Right lobe of liver (tissue), 6 donors: ENCODE measurements around the gene ZDHHC12. TPM values are rescaled to one million over a fixed set of nuclear protein-coding genes. Genes with fewer than 3 reads are reported as not detected.

Experiments used
- ATAC-seq, 4 donors: fragments of 200-7000 bp; cut with Tn5 transposase; one replicate each; pipeline ENCODE4 v1.9.1; 2020; ENCODE audit warnings: mild to moderate bottlenecking in 4 of 4, moderate library complexity in 4 of 4
- DNase-seq, 3 donors: peaks; one replicate each; pipeline ENCODE4 v3.0.0-alpha.2; 2020
- H3K27ac ChIP-seq, 3 donors: fragments of 200-600 bp; one replicate each; pipeline ENCODE4 v1.8.0; 2022
- H3K27me3 ChIP-seq, 2 donors: fragments of 200-600 bp; one replicate each; pipeline ENCODE4 v1.8.0; 2022
- H3K36me3 ChIP-seq, 4 donors: fragments of 200-600 bp; sonication (generic) in 1 of 4; one replicate each; pipeline versions ENCODE4 v1.5.1 to v1.8.0; 2017 to 2022; ENCODE audit warnings: control low read depth in 1 of 4
- H3K4me1 ChIP-seq, 4 donors: fragments of 200-600 bp; sonication (generic) in 1 of 4; one replicate each; pipeline versions ENCODE4 v1.5.1 to v1.8.0; 2017 to 2022; ENCODE audit warnings: control low read depth in 1 of 4
- H3K4me3 ChIP-seq, 3 donors: fragments of 200-600 bp; one replicate each; pipeline ENCODE4 v1.8.0; 2022
- H3K9me3 ChIP-seq, 4 donors: fragments of 200-600 bp; sonication (generic) in 1 of 4; one replicate each; pipeline versions ENCODE4 v1.5.1 to v1.8.0; 2017 to 2022; ENCODE audit warnings: control low read depth in 1 of 4
- CTCF ChIP-seq, 4 donors: fragments of 200-600 bp in 3 of 4; fragments of 450-650 bp in 1 of 4; IDR thresholded peaks; one replicate each; pipeline versions ENCODE4 v1.5.1 to v1.8.0; 2016 to 2022; ENCODE audit warnings: antibody characterized with exemption in 4 of 4, mild to moderate bottlenecking in 2 of 4
- POLR2A ChIP-seq: fragments of 450-650 bp; IDR thresholded peaks from one replicate; pipeline ENCODE4 v1.6.1; 2017; ENCODE audit warnings: antibody characterized with exemption, mild to moderate bottlenecking
- WGBS: methylation state at CpG from one replicate; pipeline ENCODE4 v1.1.6; 2018; ENCODE audit warnings: low coverage, low lambda C conversion rate; ENCODE audit not compliant: insufficient coverage; ENCODE audit errors: missing lambda C conversion rate; 5-methylcytosine and 5-hydroxymethylcytosine counted together
- intact Hi-C, 2 donors: fragments of 100-400 bp; cut with DNase I; formaldehyde crosslinking; loops; one replicate each; pipeline versions ENCODE4 v1.11.2 to v1.14.1; 2022
- total RNA-seq, 6 experiments: library from RNA; depleted of rRNA in 2 of 6; stranded (reverse); fragments of >200 nt in 2 of 6; fragmentation: NEBNext Ultra II Directional in 3 of 6; extraction: Animal tissue kit (Norgen Biotek cat#: 25700) in 3 of 6; gene quantifications; one replicate each; pipeline versions ENCODE4 v1.1.0 to v1.2.4, GENCODE V29; 2016 to 2023
- donor health status: DM: no; HTN: yes; CAD: no.
- donor health status: DM: no; HTN: no; CAD: no.
- donor health status: DM: no; HTN: no; CAD: no.
- donor health status: DM: no; HTN: yes; CAD: no.
- donor health status: DM: no; HTN: yes; CAD: no.

ZDHHC12 gene
- total RNA-seq, 6 experiments from 2014 or later: 14.1 to 46.1 (median 22.7) TPM

- H3K4me1 ChIP-seq: no peaks in the 10 kb centered on the region
- no peaks in the 10 kb centered on the region for H3K9me3 ChIP-seq
- no peak for TF ChIP-seq CTCF (IDR thresholded peaks at IDR 0.05)
- TF ChIP-seq POLR2A: no peak
- no peak for ATAC-seq
- no peak overlapping the region for H3K27ac ChIP-seq
- H3K4me3 ChIP-seq: no peak overlapping the region
- WGBS: 85% methylated on average over 8 of the region's 27 CpGs
- peaks cover 0 to 16% (median 8%) of the 10 kb centered on the region in 4 donors for H3K36me3 ChIP-seq
- no peak for DNase-seq
- intact Hi-C loops: no loop called here
- H3K27me3 ChIP-seq: no peaks in the 10 kb centered on the region
Observed at GRCh38 chr9:128729766-128730517, 6.0 kb upstream of the ZDHHC12 start.

DNA sequence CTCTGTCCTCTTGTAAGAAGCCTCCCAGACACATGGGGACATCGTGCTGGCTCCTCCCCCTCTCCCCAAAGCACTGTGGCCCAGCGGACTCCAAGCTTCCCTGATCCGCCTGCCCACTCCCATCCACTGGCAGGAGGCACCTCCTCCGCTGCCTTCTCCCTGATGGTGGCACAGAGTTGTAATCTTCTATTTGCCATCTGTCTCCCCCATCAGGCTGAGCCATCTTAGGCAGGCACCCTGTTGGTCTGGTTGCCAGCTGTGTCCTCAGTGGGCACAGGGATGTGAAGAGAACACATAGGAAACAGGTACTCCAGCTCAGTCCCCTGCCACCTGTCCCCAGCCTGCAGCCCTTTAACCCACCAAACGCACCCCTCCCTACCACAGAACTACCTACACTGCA, 5.4 kb upstream of the ZDHHC12 start:
- peaks cover 0 to 5% (median 2%) of the 10 kb centered on the region in 4 donors for H3K4me1 ChIP-seq
- H3K9me3 ChIP-seq: no peaks in the 10 kb centered on the region
- H3K27me3 ChIP-seq: no peaks in the 10 kb centered on the region
- ATAC-seq (no peak), DNase-seq (no peak)
- no peak overlapping the region for H3K4me3 ChIP-seq
- TF ChIP-seq POLR2A: no peak
- no peak for TF ChIP-seq CTCF (IDR thresholded peaks at IDR 0.05)
- intact Hi-C loops: no loop called here
- 80% methylated on average over 1 of the region's 5 CpGs for WGBS
- no peak overlapping the region for H3K27ac ChIP-seq
- peaks cover 0 to 13% (median 7%) of the 10 kb centered on the region in 4 donors for H3K36me3 ChIP-seq

- Histone ChIP-seq H3K27me3 (no peaks in the 10 kb centered on the region), H3K36me3 (peaks cover 0 to 13% (median 5%) of the 10 kb centered on the region in 4 donors), H3K9me3 (no peaks in the 10 kb centered on the region), H3K4me1 (peaks cover 0 to 6% (median 3%) of the 10 kb centered on the region in 4 donors), H3K4me3 (no peak overlapping the region), H3K27ac (no peak overlapping the region)
- no peak for DNase-seq
- TF ChIP-seq POLR2A (no peak), CTCF (IDR thresholded peaks at IDR 0.05) (no peak)
- intact Hi-C loops: no loop called here
- ATAC-seq: no peak
- 58% methylated on average over 6 of the region's 7 CpGs for WGBS
Observed at GRCh38 chr9:128728298-128728697, 4.4 kb upstream of the ZDHHC12 start.

DNA sequence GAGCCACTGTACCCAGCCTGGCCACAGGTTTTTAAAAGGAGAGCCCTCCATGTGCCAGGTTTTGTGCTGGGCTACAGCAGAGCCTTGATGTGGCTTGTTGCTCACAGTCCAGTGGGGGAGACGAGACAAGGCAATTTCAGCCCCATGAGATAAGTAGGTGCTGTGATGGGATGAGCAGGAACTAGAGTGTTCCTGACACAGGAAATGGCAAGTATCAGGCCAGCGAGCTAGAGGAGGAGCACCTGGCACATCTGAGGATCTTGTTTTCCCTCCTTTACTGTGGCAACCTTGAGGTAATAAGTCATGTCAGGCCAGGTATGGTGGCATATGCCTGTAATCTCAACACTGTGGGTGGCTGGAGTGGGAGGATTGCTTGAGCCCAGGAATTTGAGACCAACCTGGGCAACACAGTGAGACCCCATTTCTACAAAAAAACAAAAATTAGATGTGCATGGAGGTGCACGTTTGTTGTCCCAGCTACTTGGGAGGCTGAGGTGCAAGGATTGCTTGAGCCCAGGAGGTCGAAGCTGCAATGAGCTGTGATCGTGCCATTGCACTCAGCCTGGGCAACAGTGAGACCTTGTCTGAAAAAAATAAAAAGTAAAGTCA, 3.8 kb upstream of the ZDHHC12 start:
- TF ChIP-seq CTCF (IDR thresholded peaks at IDR 0.05) (no peak), POLR2A (no peak)
- no peak for DNase-seq
- Histone ChIP-seq H3K27ac (no peak overlapping the region), H3K9me3 (no peaks in the 10 kb centered on the region), H3K27me3 (no peaks in the 10 kb centered on the region), H3K4me3 (no peak overlapping the region), H3K4me1 (peaks cover 0 to 6% (median 3%) of the 10 kb centered on the region in 4 donors), H3K36me3 (peaks cover 0 to 13% (median 5%) of the 10 kb centered on the region in 4 donors)
- no peak for ATAC-seq
- WGBS: 83% methylated on average over 2 of the region's 5 CpGs
- intact Hi-C loops: no loop called here
